Thyroid gland (tissue), 4 donors: ENCODE measurements around the gene DOLPP1.

ENCODE experiments used
- CTCF ChIP-seq, 6 experiments: fragments of 200-600 bp in 3 of 6; fragments of 450-650 bp in 3 of 6; sonication (generic) in 3 of 6; IDR thresholded peaks; one replicate each; pipeline ENCODE4 v1.5.1; 2016 to 2019; ENCODE audit warnings: antibody characterized with exemption in 6 of 6, mild to moderate bottlenecking in 2 of 6, inconsistent platforms in 1 of 6, moderate library complexity in 1 of 6
- POLR2A ChIP-seq, 2 donors: fragments of 450-650 bp; IDR thresholded peaks; one replicate each; pipeline ENCODE4 v1.6.1; 2017; ENCODE audit warnings: antibody characterized with exemption in 2 of 2, mild to moderate bottlenecking in 2 of 2, moderate library complexity in 1 of 2

GRCh38 chr9:129108083-129108804 lies 27.3 kb downstream of the DOLPP1 start:
- TF ChIP-seq CTCF (IDR thresholded peaks at IDR 0.05) = no peak
- no peak for TF ChIP-seq POLR2A (IDR thresholded peaks at IDR 0.05)
